Activated T-helper 1 cell treated with anti-CD3 and anti-CD28 coated beads, Interleukin-12 subunit alpha, Interleukin-12 subunit beta, Interleukin-2, Interleukin-4 antibody, amounts not matched to agents 30 ng/mL and 10 ng/mL and 1 ng/mL, durations not matched to agents 14 hours and 24 hours and 36 hours (primary cell): ENCODE data around the gene ERO1B. TPM values are rescaled to one million over a fixed set of nuclear protein-coding genes. Genes with fewer than 3 reads are reported as not detected.

Experiments
- DNase-seq: peaks from one replicate; pipeline ENCODE4 v3.0.0; 2021; ENCODE audit warnings: low spot score
- H3K27ac Mint-ChIP-seq: one replicate; pipeline ENCODE4 v1.8.0; 2021; ENCODE audit warnings: mild to moderate bottlenecking, mixed read lengths
- H3K27me3 Mint-ChIP-seq: one replicate; pipeline ENCODE4 v1.8.0; 2022; ENCODE audit warnings: mild to moderate bottlenecking, moderate library complexity, mixed read lengths; ENCODE audit not compliant: insufficient read depth
- H3K36me3 Mint-ChIP-seq: one replicate; pipeline ENCODE4 v1.8.0; 2021; ENCODE audit warnings: low read depth, mixed read lengths
- H3K4me1 Mint-ChIP-seq: one replicate; pipeline ENCODE4 v1.8.0; 2021; ENCODE audit warnings: low read depth, mixed read lengths
- H3K4me3 Mint-ChIP-seq: one replicate; pipeline ENCODE4 v1.8.0; 2021; ENCODE audit warnings: mild to moderate bottlenecking, moderate library complexity, mixed read lengths
- H3K9me3 Mint-ChIP-seq: one replicate; pipeline ENCODE4 v1.8.0; 2021; ENCODE audit warnings: mixed read lengths
- intact Hi-C: fragments of 100-400 bp; cut with micrococcal nuclease; formaldehyde crosslinking; loops from one replicate; pipeline ENCODE4 v1.15.1; 2024
- total RNA-seq: library from RNA; stranded (reverse); gene quantifications from 2 replicates; pipeline ENCODE4 v1.2.3, GENCODE V29; 2022

The ERO1B gene
- total RNA-seq, 1 donor from 2014 or later, result 2.1 TPM

GRCh38 chr1:236222632-236223031 lies 59.1 kb downstream of the ERO1B start:
- no peaks in the 10 kb centered on the region for H3K27me3 Mint-ChIP-seq
- H3K4me1 Mint-ChIP-seq, result no peaks in the 10 kb centered on the region
- DNase-seq, result no peak
- intact Hi-C loops, result no loop called here
- no peak overlapping the region for H3K27ac Mint-ChIP-seq
- no peak overlapping the region for H3K4me3 Mint-ChIP-seq
- H3K9me3 Mint-ChIP-seq, result no peaks in the 10 kb centered on the region
- peaks cover 2% of the 10 kb centered on the region for H3K36me3 Mint-ChIP-seq

- no peaks in the 10 kb centered on the region for H3K4me1 Mint-ChIP-seq
- intact Hi-C loops, result no loop called here
- no peaks in the 10 kb centered on the region for H3K9me3 Mint-ChIP-seq
- DNase-seq, result no peak
- H3K36me3 Mint-ChIP-seq, result no peaks in the 10 kb centered on the region
- no peak overlapping the region for H3K27ac Mint-ChIP-seq
- no peaks in the 10 kb centered on the region for H3K27me3 Mint-ChIP-seq
- H3K4me3 Mint-ChIP-seq, result no peak overlapping the region
These were observed 61.3 kb downstream of the ERO1B start for GRCh38 chr1:236220473-236220872.

GRCh38 chr1:236214761-236215160 lies 67.0 kb downstream of the ERO1B start:
- intact Hi-C loops, result loop anchor here (1.0 to 5.0 kb wide), 4 partner anchors 70 to 182 kb away; partner anchors contain the start of gene GPR137B
- Mint-ChIP-seq H3K4me3 (no peak overlapping the region), H3K27ac (no peak overlapping the region), H3K4me1 (no peaks in the 10 kb centered on the region), H3K36me3 (peaks cover 2% of the 10 kb centered on the region), H3K9me3 (no peaks in the 10 kb centered on the region), H3K27me3 (no peaks in the 10 kb centered on the region)
- DNase-seq, result no peak

GRCh38 chr1:236213534-236213933 lies 68.2 kb downstream of the ERO1B start:
- DNase-seq, result no peak
- H3K9me3 Mint-ChIP-seq, result no peaks in the 10 kb centered on the region
- intact Hi-C loops, result loop anchor here (5.0 kb wide), 1 partner anchor 71 kb away; the partner anchor contains the start of gene GPR137B
- no peak overlapping the region for H3K4me3 Mint-ChIP-seq
- no peaks in the 10 kb centered on the region for H3K4me1 Mint-ChIP-seq
- H3K27ac Mint-ChIP-seq, result no peak overlapping the region
- H3K36me3 Mint-ChIP-seq, result peaks cover 4% of the 10 kb centered on the region
- no peaks in the 10 kb centered on the region for H3K27me3 Mint-ChIP-seq

- Mint-ChIP-seq H3K27me3 (no peaks in the 10 kb centered on the region), H3K27ac (no peak overlapping the region), H3K9me3 (no peaks in the 10 kb centered on the region), H3K4me3 (no peak overlapping the region), H3K36me3 (peaks cover 4% of the 10 kb centered on the region), H3K4me1 (no peaks in the 10 kb centered on the region)
- intact Hi-C loops, result loop anchor here (5.0 kb wide), 1 partner anchor 70 kb away; the partner anchor contains the start of gene GPR137B
- no peak for DNase-seq
These were observed 69.9 kb downstream of the ERO1B start for GRCh38 chr1:236211815-236212214.

GRCh38 chr1:236209713-236210112 lies 72.0 kb downstream of the ERO1B start:
- H3K36me3 Mint-ChIP-seq, result peaks cover 5% of the 10 kb centered on the region
- DNase-seq, result no peak
- H3K27ac Mint-ChIP-seq, result no peak overlapping the region
- H3K4me3 Mint-ChIP-seq, result no peak overlapping the region
- H3K27me3 Mint-ChIP-seq, result no peaks in the 10 kb centered on the region
- intact Hi-C loops, result loop anchor here (5.0 kb wide), 1 partner anchor 67 kb away; the partner anchor contains the start of gene GPR137B
- no peaks in the 10 kb centered on the region for H3K4me1 Mint-ChIP-seq
- no peaks in the 10 kb centered on the region for H3K9me3 Mint-ChIP-seq

GRCh38 chr1:236209185-236209584 lies 72.6 kb downstream of the ERO1B start:
- intact Hi-C loops, result no loop called here
- no peak overlapping the region for H3K4me3 Mint-ChIP-seq
- no peaks in the 10 kb centered on the region for H3K27me3 Mint-ChIP-seq
- peaks cover 6% of the 10 kb centered on the region for H3K36me3 Mint-ChIP-seq
- H3K27ac Mint-ChIP-seq, result no peak overlapping the region
- DNase-seq, result no peak
- H3K9me3 Mint-ChIP-seq, result no peaks in the 10 kb centered on the region
- H3K4me1 Mint-ChIP-seq, result no peaks in the 10 kb centered on the region

- no peaks in the 10 kb centered on the region for H3K4me1 Mint-ChIP-seq
- H3K36me3 Mint-ChIP-seq, result peaks cover 15% of the 10 kb centered on the region
- no peak overlapping the region for H3K27ac Mint-ChIP-seq
- peaks cover 12% of the 10 kb centered on the region for H3K9me3 Mint-ChIP-seq
- no peak overlapping the region for H3K4me3 Mint-ChIP-seq
- H3K27me3 Mint-ChIP-seq, result no peaks in the 10 kb centered on the region
- intact Hi-C loops, result no loop called here
- DNase-seq, result no peak
These were observed 74.2 kb downstream of the ERO1B start for GRCh38 chr1:236207569-236207968.

GRCh38 chr1:236207121-236207520 lies 74.6 kb downstream of the ERO1B start:
- peaks cover 16% of the 10 kb centered on the region for H3K36me3 Mint-ChIP-seq
- no peaks in the 10 kb centered on the region for H3K27me3 Mint-ChIP-seq
- no peak overlapping the region for H3K27ac Mint-ChIP-seq
- H3K9me3 Mint-ChIP-seq, result peaks cover 13% of the 10 kb centered on the region
- no peaks in the 10 kb centered on the region for H3K4me1 Mint-ChIP-seq
- no peak overlapping the region for H3K4me3 Mint-ChIP-seq
- intact Hi-C loops, result no loop called here
- no peak for DNase-seq

GRCh38 chr1:236206548-236206947 lies 75.2 kb downstream of the ERO1B start:
- Mint-ChIP-seq H3K27ac (no peak overlapping the region), H3K4me1 (no peaks in the 10 kb centered on the region), H3K9me3 (peaks cover 17% of the 10 kb centered on the region), H3K27me3 (no peaks in the 10 kb centered on the region), H3K36me3 (peaks cover 17% of the 10 kb centered on the region), H3K4me3 (no peak overlapping the region)
- DNase-seq, result no peak
- intact Hi-C loops, result no loop called here

GRCh38 chr1:236204656-236205055 lies 77.1 kb downstream of the ERO1B start:
- no peak overlapping the region for H3K4me3 Mint-ChIP-seq
- no peaks in the 10 kb centered on the region for H3K4me1 Mint-ChIP-seq
- intact Hi-C loops, result no loop called here
- H3K27me3 Mint-ChIP-seq, result no peaks in the 10 kb centered on the region
- H3K36me3 Mint-ChIP-seq, result peaks cover 26% of the 10 kb centered on the region
- peaks cover 32% of the 10 kb centered on the region for H3K9me3 Mint-ChIP-seq
- DNase-seq, result no peak
- no peak overlapping the region for H3K27ac Mint-ChIP-seq

GRCh38 chr1:236204039-236204438 lies 77.7 kb downstream of the ERO1B start:
- Mint-ChIP-seq H3K9me3 (peaks cover 39% of the 10 kb centered on the region), H3K4me1 (no peaks in the 10 kb centered on the region), H3K36me3 (peaks cover 24% of the 10 kb centered on the region), H3K4me3 (no peak overlapping the region), H3K27ac (no peak overlapping the region), H3K27me3 (no peaks in the 10 kb centered on the region)
- no peak for DNase-seq
- intact Hi-C loops, result no loop called here

GRCh38 chr1:236201786-236202185 lies 80.0 kb downstream of the ERO1B start:
- intact Hi-C loops, result no loop called here
- no peaks in the 10 kb centered on the region for H3K27me3 Mint-ChIP-seq
- H3K36me3 Mint-ChIP-seq, result peaks cover 29% of the 10 kb centered on the region
- no peak overlapping the region for H3K4me3 Mint-ChIP-seq
- no peak overlapping the region for H3K27ac Mint-ChIP-seq
- DNase-seq, result no peak
- peaks cover 46% of the 10 kb centered on the region for H3K9me3 Mint-ChIP-seq
- no peaks in the 10 kb centered on the region for H3K4me1 Mint-ChIP-seq

GRCh38 chr1:236200925-236201324 lies 80.8 kb downstream of the ERO1B start:
- Mint-ChIP-seq H3K27ac (no peak overlapping the region), H3K4me1 (no peaks in the 10 kb centered on the region), H3K9me3 (peaks cover 49% of the 10 kb centered on the region), H3K27me3 (no peaks in the 10 kb centered on the region), H3K36me3 (peaks cover 29% of the 10 kb centered on the region), H3K4me3 (no peak overlapping the region)
- DNase-seq, result no peak
- intact Hi-C loops, result no loop called here
